ENCODE results near the gene ZNF292.
"Not testable (repeated sequence)": the region's sequence is repeated elsewhere in the genome, so short reads cannot be mapped to it uniquely, and the experiment has no call there.

Gene ZNF292

GRCh38 chr6:87274660-87275274, 119.4 kb downstream of the ZNF292 start:
- no peak for DNase-seq (ENCODE audit: low read depth in 1 of 2, low spot score in 1 of 2)

GRCh38 chr6:87276624-87277023, 121.3 kb downstream of the ZNF292 start:
- no peak for DNase-seq (ENCODE audit: low read depth in 1 of 2, low spot score in 1 of 2)

- no peak for DNase-seq (ENCODE audit: low read depth in 1 of 2, low spot score in 1 of 2)
These were observed 121.8 kb downstream of the ZNF292 start for GRCh38 chr6:87277123-87277522.

GRCh38 chr6:87279196-87279595, 123.8 kb downstream of the ZNF292 start:
- DNase-seq (ENCODE audit: low read depth in 1 of 2, low spot score in 1 of 2) = no peak

- no peak for DNase-seq (ENCODE audit: low read depth in 1 of 2, low spot score in 1 of 2)
These were observed 126.1 kb downstream of the ZNF292 start for GRCh38 chr6:87281426-87281825.

- no peak for DNase-seq (ENCODE audit: low read depth in 1 of 2, low spot score in 1 of 2)
These were observed 127.4 kb downstream of the ZNF292 start for GRCh38 chr6:87282743-87283142.

GRCh38 chr6:87283461-87283860, 128.1 kb downstream of the ZNF292 start:
- DNase-seq (ENCODE audit: low read depth in 1 of 2, low spot score in 1 of 2) = no peak

GRCh38 chr6:87287251-87287650, 131.9 kb downstream of the ZNF292 start:
- DNase-seq (ENCODE audit: low read depth in 1 of 2, low spot score in 1 of 2) = no peak

- DNase-seq (ENCODE audit: low read depth in 1 of 2, low spot score in 1 of 2) = no peak
These were observed 134.2 kb downstream of the ZNF292 start for GRCh38 chr6:87289571-87289970.

GRCh38 chr6:87291883-87292282, 136.5 kb downstream of the ZNF292 start:
- no peak for DNase-seq (ENCODE audit: low read depth in 1 of 2, low spot score in 1 of 2)

GRCh38 chr6:87293526-87293925, 138.2 kb downstream of the ZNF292 start:
- DNase-seq (ENCODE audit: low read depth in 1 of 2, low spot score in 1 of 2) = no peak

GRCh38 chr6:87297119-87297518, 141.8 kb downstream of the ZNF292 start:
- no peak for DNase-seq (ENCODE audit: low read depth in 1 of 2, low spot score in 1 of 2)

- DNase-seq (ENCODE audit: low read depth in 1 of 2, low spot score in 1 of 2) = not testable (repeated sequence)
These were observed 145.9 kb downstream of the ZNF292 start for GRCh38 chr6:87301277-87301676.

- DNase-seq (ENCODE audit: low read depth in 1 of 2, low spot score in 1 of 2) = no peak
These were observed 153.6 kb downstream of the ZNF292 start for GRCh38 chr6:87308970-87309369.

- no peak for DNase-seq (ENCODE audit: low read depth in 1 of 2, low spot score in 1 of 2)
These were observed 157.5 kb downstream of the ZNF292 start for GRCh38 chr6:87312860-87313259.
